NCI-H2107 treated with DMSO at 0.1 percent for 48 hours (cell line): ENCODE measurements around the gene ZNF213.
"Not testable (repeated sequence)": the region's sequence is repeated elsewhere in the genome, so short reads cannot be mapped to it uniquely, and the experiment has no call there.

Experiments
- DNase-seq: peaks from one replicate; lab custom pipeline; 2025; ENCODE audit not compliant: unreplicated experiment; lab: John Stamatoyannopoulos, UW

ZNF213 gene

DNA sequence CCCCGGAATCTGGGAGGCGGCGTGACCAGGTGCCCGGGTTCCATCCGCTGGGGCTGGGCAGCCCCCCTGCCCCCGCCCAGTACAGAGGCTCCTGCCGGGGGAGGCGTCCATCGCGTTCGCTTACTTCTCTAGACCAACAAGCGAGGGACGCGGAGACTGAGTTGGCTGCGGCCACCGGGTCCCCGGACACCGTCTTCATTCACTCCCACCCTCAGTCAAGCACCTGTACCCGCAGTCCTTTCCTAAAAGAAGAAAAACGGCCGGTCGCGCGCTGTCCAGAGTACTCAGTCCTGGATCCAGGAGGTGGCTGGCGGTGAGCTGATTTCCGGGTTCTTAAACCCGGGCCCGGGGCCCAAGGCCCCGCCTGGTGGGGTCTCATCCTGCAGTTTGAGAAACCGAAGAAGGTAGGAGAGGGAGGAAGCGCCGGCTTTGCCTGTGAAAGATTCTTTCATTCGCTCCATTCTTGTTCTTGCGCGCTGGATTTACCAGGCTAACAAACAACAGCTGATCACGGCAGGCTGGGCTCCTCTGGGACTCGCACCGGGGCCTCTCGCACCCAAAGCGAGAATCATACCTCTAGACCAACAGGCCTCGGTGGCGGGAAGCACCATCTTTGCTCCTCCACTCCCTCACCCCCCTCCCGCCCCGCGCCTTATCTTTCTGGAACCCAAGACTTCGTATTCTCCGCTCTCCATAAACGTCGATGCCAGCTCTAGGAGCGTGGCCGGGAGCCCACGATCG is 35.8 kb downstream of the ZNF213 start:
- DNase-seq = no peak

DNA sequence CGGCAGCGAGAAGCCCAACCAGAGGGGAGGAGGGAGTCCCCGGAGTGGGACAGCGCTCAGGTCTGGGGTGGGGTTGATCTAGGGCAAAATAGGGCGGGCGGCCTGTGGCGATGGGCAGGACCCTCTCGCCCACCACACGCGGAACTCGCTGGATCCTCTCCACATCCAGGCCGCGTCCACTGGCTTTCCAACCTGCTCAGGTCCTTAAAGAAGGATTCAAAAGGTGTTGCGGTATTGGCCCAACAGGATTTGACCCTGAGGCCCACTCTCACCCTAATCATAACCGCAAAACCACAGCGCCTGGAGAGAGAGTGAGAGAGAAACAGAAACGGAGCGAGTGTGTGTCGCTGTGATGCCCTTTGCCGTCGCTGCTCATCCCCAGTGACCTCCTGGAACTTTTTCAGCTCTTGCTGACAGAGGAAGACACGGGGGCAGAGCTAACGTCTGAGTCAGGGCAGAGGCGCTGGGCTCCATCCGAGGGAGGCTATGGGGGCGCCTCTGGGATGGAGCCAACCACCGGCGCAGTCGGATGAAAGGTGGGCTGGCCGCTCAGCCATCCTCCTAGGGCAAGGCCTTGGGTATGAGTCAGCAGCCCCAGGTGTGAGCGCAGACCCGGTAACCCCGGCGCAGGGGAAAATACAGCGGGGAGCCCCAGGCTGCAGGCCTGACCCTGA is 36.5 kb downstream of the ZNF213 start:
- DNase-seq = no peak

DNA sequence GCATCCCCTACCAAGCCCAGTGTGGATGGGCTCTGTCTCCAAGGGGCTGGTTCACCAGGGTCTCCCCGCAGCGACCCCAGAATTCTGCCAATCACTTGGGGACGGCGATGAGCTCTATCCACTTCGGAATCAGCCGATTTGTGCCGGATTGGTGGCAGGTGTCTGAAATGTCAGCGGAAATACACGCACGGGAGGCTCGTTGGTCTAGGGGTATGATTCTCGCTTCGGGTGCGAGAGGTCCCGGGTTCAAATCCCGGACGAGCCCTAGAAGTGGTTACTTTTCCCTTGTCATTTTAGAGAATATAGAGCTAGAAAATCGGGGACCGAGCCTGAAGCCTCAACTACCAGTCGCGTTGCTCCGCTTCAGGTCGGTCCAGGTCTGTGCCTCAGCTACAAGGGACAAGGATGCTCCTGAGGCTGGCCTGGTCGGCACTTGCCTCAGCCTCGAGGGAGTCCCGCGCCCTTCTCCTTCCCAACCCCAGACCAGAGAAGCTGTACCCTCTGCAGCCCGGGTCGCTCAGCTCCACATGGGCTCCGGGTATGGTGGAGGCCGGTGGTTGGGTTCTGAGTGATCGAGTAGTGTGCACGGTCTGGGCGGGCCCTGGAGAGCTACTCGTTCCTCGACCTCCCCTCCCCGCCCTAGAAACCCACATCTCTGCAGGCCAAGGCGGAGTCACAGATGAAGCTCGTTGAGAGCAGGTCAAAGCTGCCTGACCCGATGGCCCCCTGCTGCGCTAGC is 37.2 kb downstream of the ZNF213 start:
- no peak for DNase-seq

- no peak for DNase-seq
Observed at GRCh38 chr16:3173892-3174617, 39.2 kb downstream of the ZNF213 start.

- no peak for DNase-seq
Observed at GRCh38 chr16:3174618-3175148, 39.9 kb downstream of the ZNF213 start.

- DNase-seq = no peak
Observed at GRCh38 chr16:3175157-3176093, 40.6 kb downstream of the ZNF213 start.

GRCh38 chr16:3179651-3180050 is 44.8 kb downstream of the ZNF213 start:
- no peak for DNase-seq

- DNase-seq = no peak
Observed at GRCh38 chr16:3180445-3180878, 45.6 kb downstream of the ZNF213 start.

GRCh38 chr16:3182293-3182607 is 47.4 kb downstream of the ZNF213 start:
- not testable (repeated sequence) for DNase-seq

DNA sequence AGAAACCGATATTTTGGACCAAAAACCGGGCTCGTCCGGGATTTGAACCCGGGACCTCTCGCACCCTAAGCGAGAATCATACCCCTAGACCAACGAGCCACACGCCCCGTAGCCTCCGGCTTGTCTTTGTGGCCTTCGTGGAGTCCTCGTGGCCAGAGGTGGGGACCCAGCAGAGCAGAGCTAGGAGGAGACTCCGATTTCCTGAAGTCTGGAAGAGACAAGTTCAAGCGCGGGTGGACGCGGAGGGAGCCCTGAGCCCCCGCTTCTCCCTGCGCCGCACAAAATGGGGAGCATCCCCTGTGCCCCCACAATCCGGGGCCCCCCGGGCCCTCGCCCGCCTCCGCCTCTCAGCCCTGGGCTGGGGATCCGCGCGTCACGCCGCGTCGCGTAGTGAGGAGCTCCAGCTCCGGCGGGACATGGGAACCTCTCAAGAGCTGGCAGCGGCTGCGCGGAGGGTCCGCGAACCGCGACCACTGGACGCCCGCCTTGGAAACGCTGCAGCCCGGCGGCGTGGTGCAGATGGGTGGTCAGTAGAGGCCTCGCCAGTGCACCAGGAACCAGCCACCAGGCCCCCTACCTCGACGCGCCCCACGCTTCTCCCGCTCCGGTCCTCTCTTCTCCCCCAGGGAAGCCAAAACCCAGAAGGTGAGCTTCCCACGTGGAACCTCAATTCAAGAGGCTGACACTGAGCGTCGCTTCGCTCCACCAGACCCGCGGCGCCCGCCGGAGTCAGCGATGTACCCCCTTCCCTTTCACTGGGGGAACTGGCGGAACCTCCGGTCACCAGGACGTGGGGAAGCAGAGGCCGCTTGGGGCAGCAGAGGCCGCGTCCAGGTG is 48.0 kb downstream of the ZNF213 start:
- no peak for DNase-seq

DNA sequence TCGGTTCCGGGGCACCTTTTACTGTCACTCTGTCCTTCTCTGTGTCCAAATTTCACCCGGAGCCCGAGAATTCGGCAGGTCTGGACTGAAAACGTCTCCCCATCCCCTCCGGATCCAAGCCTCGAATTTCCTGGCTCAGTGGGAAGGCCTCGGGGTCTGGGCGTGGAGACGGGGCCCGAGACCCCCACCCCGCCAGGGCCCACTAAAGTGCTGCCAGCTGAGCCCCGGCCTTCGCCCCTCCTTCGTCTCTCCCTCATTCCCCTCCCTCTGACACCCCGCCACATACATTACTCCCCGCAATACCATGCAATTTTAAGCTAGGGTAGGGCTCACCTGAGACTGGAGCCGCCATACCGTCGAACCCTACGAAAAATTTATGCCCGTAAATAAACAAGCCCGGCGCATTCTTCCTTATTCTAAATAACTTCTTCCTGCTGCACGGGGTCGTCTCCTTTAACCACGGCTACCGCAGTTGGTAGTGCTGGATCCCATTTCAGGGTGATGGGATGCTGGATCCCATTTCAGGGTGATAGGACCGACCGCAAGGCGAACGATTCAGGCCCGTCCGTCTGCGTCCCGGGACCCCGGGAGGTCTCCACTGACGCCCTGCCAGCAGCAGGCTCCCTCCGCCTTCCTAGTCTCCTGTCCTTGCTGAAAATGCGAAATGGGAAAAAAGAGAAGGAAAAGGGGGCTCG is 48.8 kb downstream of the ZNF213 start:
- no peak for DNase-seq

DNA sequence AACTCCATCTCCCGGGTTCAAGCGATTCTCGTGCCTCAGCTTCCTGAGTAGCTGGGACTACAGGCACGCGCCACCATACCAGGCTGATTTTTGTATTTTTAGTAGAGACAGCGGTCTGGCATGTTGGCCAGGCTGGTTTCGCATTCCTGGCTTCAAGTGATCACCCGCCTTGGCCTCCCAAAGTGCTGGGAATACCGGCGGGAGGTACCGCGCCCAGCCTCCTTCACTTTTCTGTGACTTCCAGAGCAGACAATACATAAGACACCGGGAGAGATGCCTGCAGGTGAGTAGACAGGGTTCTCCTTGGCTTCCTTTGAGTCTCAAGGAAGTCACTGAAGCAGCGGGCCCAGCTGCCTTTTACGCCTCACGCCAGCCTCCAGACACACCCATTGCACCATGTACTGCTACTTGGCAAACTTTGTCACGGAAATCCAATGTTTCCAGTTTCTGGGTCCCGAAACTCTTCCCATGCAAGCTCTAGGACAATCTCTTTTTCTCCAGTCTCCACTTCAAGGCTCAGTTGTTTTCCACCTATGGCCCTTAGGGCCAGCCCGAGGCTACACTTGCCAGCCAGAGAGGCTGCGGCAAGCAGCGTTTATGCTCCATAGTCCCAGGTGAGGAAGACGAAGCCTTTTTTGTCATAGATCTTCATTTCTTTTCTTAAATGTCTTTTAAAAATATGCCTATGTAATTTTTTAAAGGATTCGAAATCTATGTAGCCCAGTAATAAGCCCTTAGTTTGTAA is 52.3 kb downstream of the ZNF213 start:
- no peak for DNase-seq

- no peak for DNase-seq
Observed at GRCh38 chr16:3187798-3188674, 53.2 kb downstream of the ZNF213 start, which contains the start of gene OR1F1. Gene OR1F1 (plus strand): TSS chr16:3188204.

DNA sequence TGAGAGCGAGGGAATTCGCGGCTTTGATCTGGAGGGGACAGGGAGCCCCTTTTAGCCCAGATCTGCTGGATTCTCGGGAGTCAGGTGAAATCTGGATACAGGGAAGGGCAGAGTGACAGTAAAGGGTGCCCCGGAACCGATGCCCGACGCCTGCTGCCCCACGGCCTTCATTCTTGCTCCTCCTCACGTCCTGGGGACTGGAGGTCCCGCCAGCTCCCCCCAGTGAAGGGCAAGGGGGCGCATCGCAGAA is 53.8 kb downstream of the ZNF213 start:
- no peak for DNase-seq

DNA sequence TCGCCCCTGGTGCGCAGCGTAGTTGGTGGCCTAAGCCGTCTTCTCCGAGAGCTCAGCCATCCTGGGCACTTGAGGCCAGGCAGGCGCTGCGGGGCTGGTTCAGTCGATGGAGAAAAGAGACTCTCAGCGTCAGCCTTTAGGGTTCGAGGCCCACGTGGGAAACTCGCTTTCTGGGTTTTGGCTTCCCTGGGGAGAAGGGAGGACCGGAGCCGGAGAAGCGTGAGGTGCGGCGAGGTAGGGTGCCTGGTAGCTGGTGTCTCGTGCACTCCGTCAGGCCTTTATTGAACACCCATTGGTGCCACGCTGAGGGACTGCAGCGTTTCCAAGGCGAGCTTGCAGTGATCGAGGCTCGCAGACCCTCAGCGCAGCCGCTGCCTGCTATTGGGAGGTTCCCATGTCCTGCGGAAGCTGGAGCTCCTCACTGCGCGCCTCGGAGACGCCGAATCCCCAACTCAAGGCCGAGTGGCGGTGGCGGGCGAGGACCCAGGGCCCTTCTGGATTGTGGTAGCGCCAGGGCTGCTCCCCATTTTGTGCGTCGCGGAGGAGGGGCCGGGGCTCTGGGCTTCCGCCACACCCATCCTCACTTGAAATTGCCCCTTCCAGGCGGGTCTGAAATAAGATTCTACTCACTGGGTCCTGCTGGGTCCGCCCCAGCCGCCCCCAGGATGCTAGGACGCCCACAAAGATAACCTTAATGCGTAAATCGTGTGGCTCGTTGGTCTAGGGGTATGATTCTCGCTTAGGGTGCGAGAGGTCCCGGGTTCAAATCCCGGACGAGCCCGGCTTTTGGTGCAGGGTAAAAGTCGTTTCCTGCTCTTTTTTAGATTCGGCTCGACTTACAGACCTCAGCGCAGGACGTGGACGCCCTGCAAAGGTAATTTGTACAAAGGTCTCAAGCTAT is 54.3 kb downstream of the ZNF213 start:
- DNase-seq = no peak

GRCh38 chr16:3189869-3190268 is 55.0 kb downstream of the ZNF213 start:
- DNase-seq = no peak
